Gastroesophageal sphincter (tissue), 3 donors: ENCODE data around the gene TFAP2E.

Experiments used
- CTCF ChIP-seq, 4 experiments: fragments of 200-600 bp in 2 of 4; fragments of 450-650 bp in 2 of 4; sonication (generic) in 1 of 4; IDR thresholded peaks; one replicate each; pipeline ENCODE4 v1.5.1; 2017 to 2019; ENCODE audit warnings: antibody characterized with exemption in 4 of 4, mild to moderate bottlenecking in 2 of 4, moderate library complexity in 2 of 4
- POLR2A ChIP-seq, 2 donors: fragments of 450-650 bp; IDR thresholded peaks; one replicate each; pipeline ENCODE4 v1.6.1; 2017; ENCODE audit warnings: antibody characterized with exemption in 2 of 2, mild to moderate bottlenecking in 2 of 2, moderate library complexity in 1 of 2
- POLR2AphosphoS5 ChIP-seq: sonication (generic); formaldehyde crosslinking; IDR thresholded peaks from one replicate; pipeline ENCODE4 v1.6.1; 2017; ENCODE audit warnings: antibody characterized with exemption

GRCh38 chr1:35530946-35531345 is 42.2 kb upstream of the TFAP2E start:
- no peak for TF ChIP-seq CTCF (IDR thresholded peaks at IDR 0.05)
- no peak for TF ChIP-seq POLR2A (IDR thresholded peaks at IDR 0.05)
- TF ChIP-seq POLR2AphosphoS5 = no peak
